ENCODE measurements around the gene FRMD8.
A peak's percentile ranks its signal among the peaks of the same experiment; 100 is the strongest.

Gene FRMD8

GRCh38 chr11:65445604-65446445 lies 59.4 kb downstream of the FRMD8 start:
- no peak overlapping the region for H3K4me2 ChIP-seq (ENCODE audit: low read length)
- H3K4me3 ChIP-seq (ENCODE audit: low read depth, low read length, poor library complexity, severe bottlenecking) = no peak overlapping the region
- H2AFZ ChIP-seq (ENCODE audit: low read length) = no peak overlapping the region
- H3K79me2 ChIP-seq (ENCODE audit: insufficient read depth, low read length) = no peaks in the 10 kb centered on the region
- no peaks in the 10 kb centered on the region for H3F3A ChIP-seq (ENCODE audit: insufficient read depth, low read length)
- peaks cover 17% of the 10 kb centered on the region; the same call in 1 of the 2 replicates for H3K36me3 ChIP-seq (ENCODE audit: insufficient read depth, low read length)
- peaks cover 44% of the 10 kb centered on the region for H3K4me1 ChIP-seq (ENCODE audit: insufficient read depth, low read length, severe bottlenecking)
- H4K20me1 ChIP-seq (ENCODE audit: insufficient read depth, low read length) = no peaks in the 10 kb centered on the region
- TF ChIP-seq EZH2 (IDR thresholded peaks at IDR 0.05; ENCODE audit: borderline replicate concordance, low read length) = no peak
- TF ChIP-seq CTCF (IDR thresholded peaks at IDR 0.05; ENCODE audit: low read length) = no peak
- H3K27me3 ChIP-seq (ENCODE audit: insufficient read depth, low read length) = no peaks in the 10 kb centered on the region
- no peaks in the 10 kb centered on the region for H3K9me3 ChIP-seq (ENCODE audit: low read length)
- no peaks in the 10 kb centered on the region for H3K9me2 ChIP-seq (ENCODE audit: low read depth, low read length)
- H3K27ac ChIP-seq (ENCODE audit: low read depth, low read length, poor library complexity, severe bottlenecking) = peak overlapping the region; percentile 94
- no peak overlapping the region for H3K9ac ChIP-seq (ENCODE audit: low read length)

GRCh38 chr11:65446446-65447277 lies 60.2 kb downstream of the FRMD8 start:
- H3K27me3 ChIP-seq (ENCODE audit: insufficient read depth, low read length) = no peaks in the 10 kb centered on the region
- no peak overlapping the region for H3K4me2 ChIP-seq (ENCODE audit: low read length)
- no peaks in the 10 kb centered on the region for H3K9me2 ChIP-seq (ENCODE audit: low read depth, low read length)
- no peaks in the 10 kb centered on the region for H3K79me2 ChIP-seq (ENCODE audit: insufficient read depth, low read length)
- H4K20me1 ChIP-seq (ENCODE audit: insufficient read depth, low read length) = no peaks in the 10 kb centered on the region
- H3K27ac ChIP-seq (ENCODE audit: low read depth, low read length, poor library complexity, severe bottlenecking) = peak overlapping the region; percentile 94
- H3K36me3 ChIP-seq (ENCODE audit: insufficient read depth, low read length) = peaks cover 17% of the 10 kb centered on the region; the same call in 1 of the 2 replicates
- TF ChIP-seq CTCF (IDR thresholded peaks at IDR 0.05; ENCODE audit: low read length) (no peak), EZH2 (IDR thresholded peaks at IDR 0.05; ENCODE audit: borderline replicate concordance, low read length) (no peak)
- H3K9ac ChIP-seq (ENCODE audit: low read length) = no peak overlapping the region
- no peak overlapping the region for H2AFZ ChIP-seq (ENCODE audit: low read length)
- no peak overlapping the region for H3K4me3 ChIP-seq (ENCODE audit: low read depth, low read length, poor library complexity, severe bottlenecking)
- no peaks in the 10 kb centered on the region for H3K9me3 ChIP-seq (ENCODE audit: low read length)
- peaks cover 36% of the 10 kb centered on the region for H3K4me1 ChIP-seq (ENCODE audit: insufficient read depth, low read length, severe bottlenecking)
- no peaks in the 10 kb centered on the region for H3F3A ChIP-seq (ENCODE audit: insufficient read depth, low read length)

- no peaks in the 10 kb centered on the region for H3K9me3 ChIP-seq (ENCODE audit: low read length)
- H3K79me2 ChIP-seq (ENCODE audit: insufficient read depth, low read length) = no peaks in the 10 kb centered on the region
- H2AFZ ChIP-seq (ENCODE audit: low read length) = no peak overlapping the region
- H3K4me2 ChIP-seq (ENCODE audit: low read length) = no peak overlapping the region
- no peaks in the 10 kb centered on the region for H3F3A ChIP-seq (ENCODE audit: insufficient read depth, low read length)
- H3K4me1 ChIP-seq (ENCODE audit: insufficient read depth, low read length, severe bottlenecking) = peaks cover 22% of the 10 kb centered on the region
- TF ChIP-seq EZH2 (IDR thresholded peaks at IDR 0.05; ENCODE audit: borderline replicate concordance, low read length) (no peak), CTCF (IDR thresholded peaks at IDR 0.05; ENCODE audit: low read length) (no peak)
- no peaks in the 10 kb centered on the region for H4K20me1 ChIP-seq (ENCODE audit: insufficient read depth, low read length)
- H3K27me3 ChIP-seq (ENCODE audit: insufficient read depth, low read length) = no peaks in the 10 kb centered on the region
- peaks cover 17% of the 10 kb centered on the region; the same call in 1 of the 2 replicates for H3K36me3 ChIP-seq (ENCODE audit: insufficient read depth, low read length)
- H3K27ac ChIP-seq (ENCODE audit: low read depth, low read length, poor library complexity, severe bottlenecking) = peak overlapping the region; percentile 66
- H3K9ac ChIP-seq (ENCODE audit: low read length) = no peak overlapping the region
- no peaks in the 10 kb centered on the region for H3K9me2 ChIP-seq (ENCODE audit: low read depth, low read length)
- no peak overlapping the region for H3K4me3 ChIP-seq (ENCODE audit: low read depth, low read length, poor library complexity, severe bottlenecking)
Measured at GRCh38 chr11:65448074-65448417, 61.6 kb downstream of the FRMD8 start.

Measured in OCI-LY1 (cell line).